ENCODE measurements around the gene HM13. TPM values are rescaled to one million over a fixed set of nuclear protein-coding genes. Genes with fewer than 3 reads are reported as not detected.
"Not testable (repeated sequence)": the region's sequence is repeated elsewhere in the genome, so short reads cannot be mapped to it uniquely, and the experiment has no call there.

Gene HM13
- total RNA-seq, 1 experiment from 2014 or later = 272 TPM

GRCh38 chr20:31579245-31579644 is 65.0 kb downstream of the HM13 start:
- Histone ChIP-seq H3K9me2 (ENCODE audit: insufficient read depth) (no peaks in the 10 kb centered on the region), H3F3A (ENCODE audit: insufficient read depth, low read depth) (peaks cover 6% of the 10 kb centered on the region; the same call in 1 of the 2 replicates), H3K79me2 (ENCODE audit: low read depth) (no peaks in the 10 kb centered on the region), H3K9me3 (ENCODE audit: insufficient read depth, low read depth) (no peaks in the 10 kb centered on the region), H3K27me3 (ENCODE audit: insufficient read depth, low read depth) (no peaks in the 10 kb centered on the region), H2AFZ (no peak overlapping the region), H3K36me3 (ENCODE audit: low read depth) (no peaks in the 10 kb centered on the region), H3K27ac (no peak overlapping the region), H3K4me2 (no peak overlapping the region), H4K20me1 (ENCODE audit: insufficient read depth) (no peaks in the 10 kb centered on the region), H3K4me3 (no peak overlapping the region), H3K4me1 (replicated peaks; ENCODE audit: insufficient read depth) (peaks cover 6% of the 10 kb centered on the region)
- BruUV-seq (replicated peaks) = no TSS peak
- intact Hi-C loops (cut with micrococcal nuclease; ENCODE audit: unreplicated experiment) = no loop called here
- no peak for DNase-seq
- TF ChIP-seq EZH2 (IDR thresholded peaks at IDR 0.05; ENCODE audit: low read depth) = no peak
- TF ChIP-seq, protein P1, sequence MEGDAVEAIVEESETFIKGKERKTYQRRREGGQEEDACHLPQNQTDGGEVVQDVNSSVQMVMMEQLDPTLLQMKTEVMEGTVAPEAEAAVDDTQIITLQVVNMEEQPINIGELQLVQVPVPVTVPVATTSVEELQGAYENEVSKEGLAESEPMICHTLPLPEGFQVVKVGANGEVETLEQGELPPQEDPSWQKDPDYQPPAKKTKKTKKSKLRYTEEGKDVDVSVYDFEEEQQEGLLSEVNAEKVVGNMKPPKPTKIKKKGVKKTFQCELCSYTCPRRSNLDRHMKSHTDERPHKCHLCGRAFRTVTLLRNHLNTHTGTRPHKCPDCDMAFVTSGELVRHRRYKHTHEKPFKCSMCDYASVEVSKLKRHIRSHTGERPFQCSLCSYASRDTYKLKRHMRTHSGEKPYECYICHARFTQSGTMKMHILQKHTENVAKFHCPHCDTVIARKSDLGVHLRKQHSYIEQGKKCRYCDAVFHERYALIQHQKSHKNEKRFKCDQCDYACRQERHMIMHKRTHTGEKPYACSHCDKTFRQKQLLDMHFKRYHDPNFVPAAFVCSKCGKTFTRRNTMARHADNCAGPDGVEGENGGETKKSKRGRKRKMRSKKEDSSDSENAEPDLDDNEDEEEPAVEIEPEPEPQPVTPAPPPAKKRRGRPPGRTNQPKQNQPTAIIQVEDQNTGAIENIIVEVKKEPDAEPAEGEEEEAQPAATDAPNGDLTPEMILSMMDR (conservative IDR thresholded peaks at IDR 0.05) = no peak
- POLR2A ChIA-PET (ENCODE audit: unreplicated experiment) = no interaction called here
- CTCF ChIA-PET = no interaction called here

DNA sequence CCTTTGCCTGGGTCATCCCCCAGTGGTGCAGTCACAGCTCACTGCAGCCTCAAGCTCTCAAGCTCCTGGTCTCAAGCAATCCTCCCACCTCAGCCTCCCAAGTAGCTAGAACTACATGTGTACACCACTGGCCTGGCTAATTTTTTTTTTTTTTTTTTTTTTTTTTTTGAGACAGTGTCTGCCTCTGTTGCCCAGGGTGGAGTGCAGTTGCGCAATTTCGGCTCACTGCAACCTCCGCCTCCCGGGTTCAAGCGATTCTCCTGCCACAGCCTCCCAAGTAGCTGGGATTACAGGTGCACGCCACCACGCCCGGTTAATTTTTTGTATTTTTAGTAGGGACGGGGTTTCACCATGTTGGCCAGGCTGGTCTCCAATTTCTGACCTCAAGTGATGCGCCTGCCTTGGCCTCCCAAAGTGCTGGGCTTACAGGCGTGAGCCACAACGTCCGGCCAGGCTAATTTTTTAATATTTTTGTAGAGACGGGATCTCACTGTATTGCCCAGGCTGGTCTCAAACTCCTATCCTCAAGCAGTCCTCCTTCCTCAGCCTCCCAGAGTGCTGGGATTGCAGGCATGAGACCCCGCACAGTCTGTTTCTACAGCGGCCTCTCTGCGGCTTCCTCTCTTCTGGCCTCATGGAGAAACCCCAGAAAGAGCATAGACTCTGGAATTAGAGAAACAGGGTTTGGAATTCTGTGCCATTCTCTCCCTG is 65.9 kb downstream of the HM13 start:
- H3K27me3 ChIP-seq (ENCODE audit: insufficient read depth, low read depth); H3K27ac ChIP-seq; BruUV-seq (replicated peaks); H3K4me2 ChIP-seq; CTCF ChIA-PET; H3K36me3 ChIP-seq (ENCODE audit: low read depth); H3K9me3 ChIP-seq (ENCODE audit: insufficient read depth, low read depth); H3K79me2 ChIP-seq (ENCODE audit: low read depth); H2AFZ ChIP-seq; H3K4me3 ChIP-seq; DNase-seq; H3F3A ChIP-seq (ENCODE audit: insufficient read depth, low read depth); H4K20me1 ChIP-seq (ENCODE audit: insufficient read depth); intact Hi-C loops (cut with micrococcal nuclease; ENCODE audit: unreplicated experiment); H3K9me2 ChIP-seq (ENCODE audit: insufficient read depth); POLR2A ChIA-PET (ENCODE audit: unreplicated experiment); H3K4me1 ChIP-seq (replicated peaks; ENCODE audit: insufficient read depth): not testable (repeated sequence)

- no peaks in the 10 kb centered on the region for H3K4me1 ChIP-seq (replicated peaks; ENCODE audit: insufficient read depth)
- TF ChIP-seq EZH2 (IDR thresholded peaks at IDR 0.05; ENCODE audit: low read depth) = no peak
- H3K36me3 ChIP-seq (ENCODE audit: low read depth) = no peaks in the 10 kb centered on the region
- H3K9me2 ChIP-seq (ENCODE audit: insufficient read depth) = no peaks in the 10 kb centered on the region
- DNase-seq = no peak
- peaks cover 6% of the 10 kb centered on the region; the same call in 1 of the 2 replicates for H3F3A ChIP-seq (ENCODE audit: insufficient read depth, low read depth)
- no peak overlapping the region for H3K4me2 ChIP-seq
- ChIA-PET CTCF (no interaction called here), POLR2A (ENCODE audit: unreplicated experiment) (no interaction called here)
- H4K20me1 ChIP-seq (ENCODE audit: insufficient read depth) = no peaks in the 10 kb centered on the region
- H3K27ac ChIP-seq = no peak overlapping the region
- no peaks in the 10 kb centered on the region for H3K9me3 ChIP-seq (ENCODE audit: insufficient read depth, low read depth)
- H3K4me3 ChIP-seq = no peak overlapping the region
- no peaks in the 10 kb centered on the region for H3K79me2 ChIP-seq (ENCODE audit: low read depth)
- BruUV-seq (replicated peaks) = no TSS peak
- intact Hi-C loops (cut with micrococcal nuclease; ENCODE audit: unreplicated experiment) = no loop called here
- no peaks in the 10 kb centered on the region for H3K27me3 ChIP-seq (ENCODE audit: insufficient read depth, low read depth)
- H2AFZ ChIP-seq = no peak overlapping the region
These were observed 66.5 kb downstream of the HM13 start for GRCh38 chr20:31580706-31581105.

- Histone ChIP-seq H3K4me1 (replicated peaks; ENCODE audit: insufficient read depth) (no peaks in the 10 kb centered on the region), H2AFZ (no peak overlapping the region), H3K9me3 (ENCODE audit: insufficient read depth, low read depth) (no peaks in the 10 kb centered on the region), H3K9me2 (ENCODE audit: insufficient read depth) (no peaks in the 10 kb centered on the region), H3K36me3 (ENCODE audit: low read depth) (no peaks in the 10 kb centered on the region), H4K20me1 (ENCODE audit: insufficient read depth) (no peaks in the 10 kb centered on the region), H3K4me3 (no peak overlapping the region), H3K27ac (no peak overlapping the region), H3F3A (ENCODE audit: insufficient read depth, low read depth) (peaks cover 10% of the 10 kb centered on the region; the same call in 1 of the 2 replicates), H3K79me2 (ENCODE audit: low read depth) (no peaks in the 10 kb centered on the region), H3K4me2 (no peak overlapping the region), H3K27me3 (ENCODE audit: insufficient read depth, low read depth) (no peaks in the 10 kb centered on the region)
- no peak for DNase-seq
- no TSS peak for BruUV-seq (replicated peaks)
- CTCF ChIA-PET = no interaction called here
- intact Hi-C loops (cut with micrococcal nuclease; ENCODE audit: unreplicated experiment) = no loop called here
- TF ChIP-seq, protein P1 (conservative IDR thresholded peaks at IDR 0.05) = no peak
- TF ChIP-seq EZH2 (IDR thresholded peaks at IDR 0.05; ENCODE audit: low read depth) = no peak
- POLR2A ChIA-PET (ENCODE audit: unreplicated experiment) = no interaction called here
These were observed 67.1 kb downstream of the HM13 start for GRCh38 chr20:31581391-31581790.

All from PC-9 (cell line).